ENCODE measurements around the gene DISP2. TPM values are rescaled to one million over a fixed set of nuclear protein-coding genes. Genes with fewer than 3 reads are reported as not detected.

The DISP2 gene
- total RNA-seq, 1 experiment from 2014 or later, result 0.87 TPM

GRCh38 chr15:40325188-40325587 lies 32.8 kb upstream of the DISP2 start:
- Histone ChIP-seq H3K79me2 (ENCODE audit: low read length) (peaks cover 23% of the 10 kb centered on the region), H3K27ac (ENCODE audit: low read length) (no peak overlapping the region), H4K20me1 (ENCODE audit: low read length) (peaks cover 12% of the 10 kb centered on the region; the same call in 1 of the 2 replicates), H3K36me3 (ENCODE audit: low read depth, low read length) (no peaks in the 10 kb centered on the region), H3K9ac (ENCODE audit: low read length) (peak overlapping the region; percentile 67; the same call in 1 of the 2 replicates), H3K4me1 (ENCODE audit: insufficient read depth, low read length) (peaks cover 14% of the 10 kb centered on the region), H2AFZ (ENCODE audit: low read length) (no peak overlapping the region), H3K4me2 (ENCODE audit: low read length) (peak overlapping the region; percentile 81), H3F3A (ENCODE audit: low read length, unreplicated experiment) (peaks cover 3% of the 10 kb centered on the region), H3K9me3 (ENCODE audit: low read length) (no peaks in the 10 kb centered on the region), H3K4me3 (ENCODE audit: low read length) (peak overlapping the region; percentile 84), H3K27me3 (ENCODE audit: low read length) (no peaks in the 10 kb centered on the region), H3K9me2 (replicated peaks; ENCODE audit: low read length) (no peaks in the 10 kb centered on the region)
- intact Hi-C loops (cut with micrococcal nuclease), result no loop called here
- POLR2A ChIA-PET (ENCODE audit: unreplicated experiment), result interaction anchor here (0.7 to 0.9 kb wide), 2 partner anchors 9 to 13 kb away, joined by 3 to 4 read pairs; no protein-coding TSS in a partner anchor
- CTCF ChIA-PET, result interaction anchor here (0.6 to 1.1 kb wide), 4 partner anchors 12 to 46 kb away, joined by 3 to 4 read pairs (median 3); no protein-coding TSS in a partner anchor
- no peak for DNase-seq
- TSS peak; percentile 50 for BruUV-seq (replicated peaks)
- no peak for ATAC-seq
- TF ChIP-seq EZH2 (IDR thresholded peaks at IDR 0.05; ENCODE audit: low read length, unreplicated experiment) (no peak), EZH2phosphoT487 (IDR thresholded peaks at IDR 0.05; ENCODE audit: borderline replicate concordance, low read length) (no peak)
- TF ChIP-seq, protein P1, sequence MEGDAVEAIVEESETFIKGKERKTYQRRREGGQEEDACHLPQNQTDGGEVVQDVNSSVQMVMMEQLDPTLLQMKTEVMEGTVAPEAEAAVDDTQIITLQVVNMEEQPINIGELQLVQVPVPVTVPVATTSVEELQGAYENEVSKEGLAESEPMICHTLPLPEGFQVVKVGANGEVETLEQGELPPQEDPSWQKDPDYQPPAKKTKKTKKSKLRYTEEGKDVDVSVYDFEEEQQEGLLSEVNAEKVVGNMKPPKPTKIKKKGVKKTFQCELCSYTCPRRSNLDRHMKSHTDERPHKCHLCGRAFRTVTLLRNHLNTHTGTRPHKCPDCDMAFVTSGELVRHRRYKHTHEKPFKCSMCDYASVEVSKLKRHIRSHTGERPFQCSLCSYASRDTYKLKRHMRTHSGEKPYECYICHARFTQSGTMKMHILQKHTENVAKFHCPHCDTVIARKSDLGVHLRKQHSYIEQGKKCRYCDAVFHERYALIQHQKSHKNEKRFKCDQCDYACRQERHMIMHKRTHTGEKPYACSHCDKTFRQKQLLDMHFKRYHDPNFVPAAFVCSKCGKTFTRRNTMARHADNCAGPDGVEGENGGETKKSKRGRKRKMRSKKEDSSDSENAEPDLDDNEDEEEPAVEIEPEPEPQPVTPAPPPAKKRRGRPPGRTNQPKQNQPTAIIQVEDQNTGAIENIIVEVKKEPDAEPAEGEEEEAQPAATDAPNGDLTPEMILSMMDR (conservative IDR thresholded peaks at IDR 0.05; ENCODE audit: low read depth, low read length), result no peak

DNA sequence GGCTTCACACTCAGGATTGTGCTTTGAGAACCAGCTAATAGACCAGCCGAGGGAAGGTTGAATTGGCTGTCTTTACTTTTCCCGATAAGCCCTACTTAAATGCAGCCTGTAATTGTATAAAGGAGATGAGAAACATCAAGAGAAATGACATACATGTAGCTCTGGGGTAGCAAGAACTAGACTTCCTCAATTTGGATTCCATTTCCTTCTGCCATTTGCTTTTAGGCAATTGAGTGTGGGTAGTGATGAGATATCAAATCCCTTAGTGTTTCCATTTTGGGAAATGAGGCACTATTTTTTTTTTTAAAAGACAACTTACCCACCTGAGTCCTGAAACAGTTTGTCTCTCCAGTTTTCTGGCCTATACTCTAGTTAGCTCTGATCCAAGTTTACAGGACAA lies 32.3 kb upstream of the DISP2 start:
- ATAC-seq, result no peak
- Histone ChIP-seq H4K20me1 (ENCODE audit: low read length) (peaks cover 12% of the 10 kb centered on the region; the same call in 1 of the 2 replicates), H3K36me3 (ENCODE audit: low read depth, low read length) (no peaks in the 10 kb centered on the region), H2AFZ (ENCODE audit: low read length) (no peak overlapping the region), H3F3A (ENCODE audit: low read length, unreplicated experiment) (peaks cover 4% of the 10 kb centered on the region), H3K9me2 (replicated peaks; ENCODE audit: low read length) (no peaks in the 10 kb centered on the region), H3K4me1 (ENCODE audit: insufficient read depth, low read length) (peaks cover 14% of the 10 kb centered on the region), H3K27me3 (ENCODE audit: low read length) (no peaks in the 10 kb centered on the region), H3K9ac (ENCODE audit: low read length) (0 out of 2 replicates have a peak overlapping the region, but pooled peaks have one; percentile 67), H3K79me2 (ENCODE audit: low read length) (peaks cover 23% of the 10 kb centered on the region), H3K4me2 (ENCODE audit: low read length) (peak overlapping the region; percentile 81), H3K27ac (ENCODE audit: low read length) (no peak overlapping the region), H3K4me3 (ENCODE audit: low read length) (peak overlapping the region; percentile 84), H3K9me3 (ENCODE audit: low read length) (no peaks in the 10 kb centered on the region)
- no TSS peak for BruUV-seq (replicated peaks)
- TF ChIP-seq, protein P1 (conservative IDR thresholded peaks at IDR 0.05; ENCODE audit: low read depth, low read length), result no peak
- no peak for TF ChIP-seq EZH2phosphoT487 (IDR thresholded peaks at IDR 0.05; ENCODE audit: borderline replicate concordance, low read length)
- intact Hi-C loops (cut with micrococcal nuclease), result no loop called here
- ChIA-PET POLR2A (ENCODE audit: unreplicated experiment) (interaction anchor here (1.3 kb wide), 1 partner anchor 14 kb away, joined by 9 read pairs; no protein-coding TSS in a partner anchor), CTCF (interaction anchor here (0.8 kb wide), 1 partner anchor 42 kb away, joined by 3 read pairs; no protein-coding TSS in a partner anchor)
- DNase-seq, result no peak

- H3K4me3 ChIP-seq (ENCODE audit: low read length), result no peak overlapping the region
- peaks cover 12% of the 10 kb centered on the region; the same call in 1 of the 2 replicates for H4K20me1 ChIP-seq (ENCODE audit: low read length)
- H3K9ac ChIP-seq (ENCODE audit: low read length), result no peak overlapping the region
- H3K27ac ChIP-seq (ENCODE audit: low read length), result no peak overlapping the region
- H3K4me1 ChIP-seq (ENCODE audit: insufficient read depth, low read length), result peaks cover 14% of the 10 kb centered on the region
- no peak for DNase-seq
- BruUV-seq (replicated peaks), result no TSS peak
- no peak for ATAC-seq
- H3K4me2 ChIP-seq (ENCODE audit: low read length), result no peak overlapping the region
- ChIA-PET CTCF (interaction anchor here (0.6 to 2.0 kb wide), 4 partner anchors 11 to 115 kb away, joined by 3 to 10 read pairs (median 4); no protein-coding TSS in a partner anchor), POLR2A (ENCODE audit: unreplicated experiment) (interaction anchor here (0.6 kb wide), 1 partner anchor 79 kb away, joined by 5 read pairs; no protein-coding TSS in a partner anchor)
- peaks cover 15% of the 10 kb centered on the region for H3F3A ChIP-seq (ENCODE audit: low read length, unreplicated experiment)
- no peaks in the 10 kb centered on the region for H3K36me3 ChIP-seq (ENCODE audit: low read depth, low read length)
- peaks cover 23% of the 10 kb centered on the region for H3K79me2 ChIP-seq (ENCODE audit: low read length)
- H3K9me3 ChIP-seq (ENCODE audit: low read length), result no peaks in the 10 kb centered on the region
- H2AFZ ChIP-seq (ENCODE audit: low read length), result no peak overlapping the region
- TF ChIP-seq, protein P1 (conservative IDR thresholded peaks at IDR 0.05; ENCODE audit: low read depth, low read length), result no peak
- no peak for TF ChIP-seq EZH2phosphoT487 (IDR thresholded peaks at IDR 0.05; ENCODE audit: borderline replicate concordance, low read length)
- no peak for TF ChIP-seq EZH2 (IDR thresholded peaks at IDR 0.05; ENCODE audit: low read length, unreplicated experiment)
- no peaks in the 10 kb centered on the region for H3K9me2 ChIP-seq (replicated peaks; ENCODE audit: low read length)
- no peaks in the 10 kb centered on the region for H3K27me3 ChIP-seq (ENCODE audit: low read length)
- intact Hi-C loops (cut with micrococcal nuclease), result no loop called here
Measured at GRCh38 chr15:40327457-40327856, 30.6 kb upstream of the DISP2 start.
